Measurements from ENCODE around the gene RTL3.

DNA sequence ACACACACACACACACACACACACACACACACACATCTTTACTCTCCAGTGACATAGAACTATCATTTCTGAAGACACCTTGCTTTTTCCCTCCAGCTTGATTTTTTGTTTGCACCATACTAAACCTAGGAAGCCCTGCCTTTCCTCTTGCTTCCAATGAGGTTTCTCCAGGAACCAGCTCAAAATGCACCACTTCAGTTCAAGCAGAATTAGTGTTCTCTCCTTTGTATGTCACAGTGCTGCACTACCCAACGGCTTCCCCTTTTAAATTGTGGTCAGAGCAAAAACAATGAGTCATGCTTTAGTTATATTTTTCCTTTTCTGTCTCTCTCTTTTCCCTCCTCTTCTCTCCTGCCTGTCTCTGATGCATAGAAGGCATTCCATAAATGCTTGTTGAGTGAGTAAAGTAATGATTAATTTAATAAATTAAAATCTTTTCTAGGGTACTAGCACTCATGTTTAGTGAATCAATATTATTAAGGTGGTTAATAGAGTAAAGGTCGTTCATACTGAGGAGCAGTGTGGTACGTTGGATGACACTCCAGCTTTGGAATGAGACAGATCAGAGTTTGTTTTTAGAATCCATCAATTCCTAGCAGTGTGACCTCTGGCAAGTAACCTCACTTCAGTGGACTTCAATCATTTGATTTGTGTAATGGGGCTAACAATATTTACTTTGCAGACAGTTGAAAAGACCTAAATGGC lies 5.9 kb downstream of the RTL3 start:
- TF ChIP-seq, protein P1, sequence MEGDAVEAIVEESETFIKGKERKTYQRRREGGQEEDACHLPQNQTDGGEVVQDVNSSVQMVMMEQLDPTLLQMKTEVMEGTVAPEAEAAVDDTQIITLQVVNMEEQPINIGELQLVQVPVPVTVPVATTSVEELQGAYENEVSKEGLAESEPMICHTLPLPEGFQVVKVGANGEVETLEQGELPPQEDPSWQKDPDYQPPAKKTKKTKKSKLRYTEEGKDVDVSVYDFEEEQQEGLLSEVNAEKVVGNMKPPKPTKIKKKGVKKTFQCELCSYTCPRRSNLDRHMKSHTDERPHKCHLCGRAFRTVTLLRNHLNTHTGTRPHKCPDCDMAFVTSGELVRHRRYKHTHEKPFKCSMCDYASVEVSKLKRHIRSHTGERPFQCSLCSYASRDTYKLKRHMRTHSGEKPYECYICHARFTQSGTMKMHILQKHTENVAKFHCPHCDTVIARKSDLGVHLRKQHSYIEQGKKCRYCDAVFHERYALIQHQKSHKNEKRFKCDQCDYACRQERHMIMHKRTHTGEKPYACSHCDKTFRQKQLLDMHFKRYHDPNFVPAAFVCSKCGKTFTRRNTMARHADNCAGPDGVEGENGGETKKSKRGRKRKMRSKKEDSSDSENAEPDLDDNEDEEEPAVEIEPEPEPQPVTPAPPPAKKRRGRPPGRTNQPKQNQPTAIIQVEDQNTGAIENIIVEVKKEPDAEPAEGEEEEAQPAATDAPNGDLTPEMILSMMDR (conservative IDR thresholded peaks at IDR 0.05; ENCODE audit: low read depth, low read length): no peak
- no peak for TF ChIP-seq EZH2 (IDR thresholded peaks at IDR 0.05; ENCODE audit: borderline replicate concordance, low read depth, low read length, poor library complexity, severe bottlenecking)
